GM23338 (cell line): ENCODE measurements around the gene SAMD10. TPM values are rescaled to one million over a fixed set of nuclear protein-coding genes. Genes with fewer than 3 reads are reported as not detected.
A peak's percentile ranks its signal among the peaks of the same experiment; 100 is the strongest.

Experiments
- ATAC-seq: fragments of 200-7000 bp; cut with Tn5 transposase; 3 replicates; pipeline ENCODE4 v1.9.1; 2020
- DNase-seq: peaks from one replicate; pipeline ENCODE4 v3.0.0-alpha.2; 2015; ENCODE audit warnings: low spot score
- H2AFZ ChIP-seq: fragments of 200-600 bp; sonication (generic); 2 replicates; pipeline ENCODE4 v1.8.0; 2016; ENCODE audit warnings: antibody characterized with exemption, mild to moderate bottlenecking, moderate library complexity
- H3F3A ChIP-seq: fragments of 200-600 bp; sonication (generic); replicated peaks from 2 replicates; pipeline ENCODE4 v1.8.0; 2017; ENCODE audit warnings: antibody characterized with exemption, mixed run types, low read depth
- H3K27ac ChIP-seq: fragments of 200-600 bp; sonication (generic); 2 replicates; pipeline ENCODE4 v1.6.1; 2016; ENCODE audit warnings: low read depth
- H3K27me3 ChIP-seq: fragments of 200-600 bp; sonication (generic); 2 replicates; pipeline ENCODE4 v1.8.0; 2016; ENCODE audit warnings: mild to moderate bottlenecking, mixed run types, moderate library complexity; ENCODE audit not compliant: insufficient read depth
- H3K36me3 ChIP-seq: fragments of 200-600 bp; sonication (generic); 2 replicates; pipeline ENCODE4 v1.8.0; 2016; ENCODE audit warnings: mild to moderate bottlenecking; ENCODE audit not compliant: insufficient read depth
- H3K4me1 ChIP-seq: fragments of 200-600 bp; sonication (generic); 2 replicates; pipeline ENCODE4 v1.8.0; 2016; ENCODE audit warnings: mild to moderate bottlenecking, moderate library complexity; ENCODE audit not compliant: insufficient read depth
- H3K4me2 ChIP-seq: fragments of 200-600 bp; sonication (generic); 2 replicates; pipeline ENCODE4 v1.7.1; 2017; ENCODE audit warnings: mixed run types
- H3K4me3 ChIP-seq: fragments of 200-600 bp; sonication (generic); 2 replicates; pipeline ENCODE4 v1.6.1; 2016; ENCODE audit warnings: mixed run types
- H3K79me2 ChIP-seq: fragments of 200-600 bp; sonication (generic); replicated peaks from 2 replicates; pipeline ENCODE4 v1.8.0; 2017; ENCODE audit warnings: mild to moderate bottlenecking; ENCODE audit not compliant: insufficient read depth
- H3K9me2 ChIP-seq: fragments of 200-600 bp; sonication (generic); 2 replicates; pipeline ENCODE4 v1.8.0; 2017; ENCODE audit not compliant: insufficient read depth
- H4K20me1 ChIP-seq: fragments of 200-600 bp; sonication (generic); replicated peaks from 2 replicates; pipeline ENCODE4 v1.8.0; 2017; ENCODE audit warnings: mild to moderate bottlenecking; ENCODE audit not compliant: insufficient read depth
- H3K27ac Mint-ChIP-seq: 2 replicates; pipeline ENCODE4 v1.8.0; 2020; ENCODE audit warnings: inconsistent platforms, mild to moderate bottlenecking, moderate library complexity, mixed read lengths
- H3K27me3 Mint-ChIP-seq: 3 replicates; pipeline ENCODE4 v1.8.0; 2022; ENCODE audit warnings: low read depth, mild to moderate bottlenecking, moderate library complexity, mixed read lengths, inconsistent platforms; ENCODE audit not compliant: insufficient read depth, poor library complexity
- H3K36me3 Mint-ChIP-seq: 3 replicates; pipeline ENCODE4 v1.8.0; 2021; ENCODE audit warnings: low read depth, mild to moderate bottlenecking, inconsistent platforms, moderate library complexity, mixed read lengths
- H3K4me1 Mint-ChIP-seq: 3 replicates; pipeline ENCODE4 v1.8.0; 2020; ENCODE audit warnings: mild to moderate bottlenecking, inconsistent platforms, mixed read lengths
- H3K4me3 Mint-ChIP-seq: 3 replicates; pipeline ENCODE4 v1.8.0; 2021; ENCODE audit warnings: moderate library complexity, mild to moderate bottlenecking, inconsistent platforms, mixed read lengths
- H3K9me3 Mint-ChIP-seq: 3 replicates; pipeline ENCODE4 v1.8.0; 2020; ENCODE audit warnings: moderate library complexity, mild to moderate bottlenecking, inconsistent platforms, mixed read lengths
- CTCF ChIP-seq, 2 experiments: fragments of 200-600 bp in 1 of 2; sonication (generic) in 1 of 2; conservative IDR thresholded peaks; 2 replicates each; pipeline versions ENCODE4 v1.5.1 to v1.6.1; 2016 to 2017; ENCODE audit warnings: antibody characterized with exemption in 2 of 2, low read depth in 2 of 2, mild to moderate bottlenecking in 2 of 2, moderate library complexity in 1 of 2
- NANOG ChIP-seq: IDR thresholded peaks from 2 replicates; pipeline ENCODE4 v1.6.1; 2016; ENCODE audit warnings: antibody characterized with exemption, borderline replicate concordance
- ZNF331 ChIP-seq: fragments of 250-450 bp; sonication (Bioruptor Pico); IDR thresholded peaks from 2 replicates; pipeline ENCODE4 v1.5.0; 2020; ENCODE audit warnings: low read depth, mild to moderate bottlenecking, moderate library complexity
- ZNF462 ChIP-seq: fragments of 250-450 bp; sonication (Bioruptor Pico); IDR thresholded peaks from 2 replicates; pipeline ENCODE4 v1.5.0; 2020; ENCODE audit warnings: mild to moderate bottlenecking, moderate library complexity
- microRNA counts: library from miRNA; unstranded; fragments of <30 nt; microRNA quantifications from one replicate; lab custom pipeline; 2017
- microRNA-seq: library from miRNA; unstranded; fragments of <30 nt; microRNA quantifications from one replicate; pipeline ENCODE4, GENCODE V29; 2017
- polyA plus RNA-seq: library from polyadenylated mRNA; unstranded; fragments of >200 nt; fragmentation: Nextera tagmentation; extraction: Ambion mirVana; gene quantifications from 2 replicates; pipeline ENCODE4 v1.2.1, GENCODE V29; 2016
- small RNA-seq: library from RNA; depleted of rRNA; stranded (forward); fragments of <200 nt; gene quantifications from one replicate; pipeline ENCODE3, GENCODE V24; 2014; ENCODE audit warnings: low replicate concordance
- total RNA-seq: library from RNA; depleted of rRNA; stranded (reverse); fragments of >200 nt; shearing (Covaris generic); gene quantifications from 2 replicates; pipeline ENCODE4 v1.2.3, GENCODE V29; 2014; rRNA removed

The SAMD10 gene
- total and polyA plus RNA-seq, 2 experiments from 2014 or later = 2.1 to 7.3 TPM

- TF ChIP-seq ZNF462 (CRISPR knock-in tag) = no peak
Observed at GRCh38 chr20:63926298-63926697, 53.1 kb downstream of the SAMD10 start (continued).

GRCh38 chr20:63924241-63924640, 55.2 kb downstream of the SAMD10 start:
- Histone ChIP-seq H4K20me1 (no peaks in the 10 kb centered on the region; the same call in none of the 2 replicates), H2AFZ (no peak overlapping the region), H3K27ac (0 out of 2 replicates have a peak overlapping the region, but pooled peaks have one; percentile 4), H3F3A (no peaks in the 10 kb centered on the region; the same call in 1 of the 2 replicates), H3K36me3 (peaks cover 4% of the 10 kb centered on the region; the same call in 1 of the 2 replicates), H3K4me3 (no peak overlapping the region), H3K9me2 (no peaks in the 10 kb centered on the region), H3K4me2 (no peak overlapping the region), H3K4me1 (no peaks in the 10 kb centered on the region), H3K27me3 (no peaks in the 10 kb centered on the region), H3K79me2 (peaks cover 23% of the 10 kb centered on the region)
- DNase-seq (no peak), ATAC-seq (no peak)
- no peaks in the 10 kb centered on the region for H3K9me3 Mint-ChIP-seq
- peaks cover 13% of the 10 kb centered on the region for H3K36me3 Mint-ChIP-seq
- no peak overlapping the region for H3K4me3 Mint-ChIP-seq
- peaks cover 2% of the 10 kb centered on the region for H3K27me3 Mint-ChIP-seq
- H3K27ac Mint-ChIP-seq = no peak overlapping the region
- TF ChIP-seq ZNF331 (CRISPR knock-in tag) (no peak), NANOG (no peak), CTCF (conservative IDR thresholded peaks at IDR 0.05; ENCODE audit: low read depth in 2 of 2) (no peak)
- no peaks in the 10 kb centered on the region for H3K4me1 Mint-ChIP-seq

MicroRNAs within 50 kb of the gene (microRNA counts, 767-probe panel; counts per million panel counts)
- not detected for microRNA hsa-miR-1914-5p (lab: Ali Mortazavi, UCI)
- microRNA hsa-miR-647 (lab: Ali Mortazavi, UCI) = not detected

Small RNA genes within 50 kb of the gene (microRNA-seq; reads per million reads assigned to microRNA genes)
- 1.1 reads per million for gene MIR1914
- gene MIR647 = not detected

Small RNA genes within 50 kb of the gene (small RNA-seq; reads per million reads assigned to genes)
- gene MIR647 = not detected

Other genes with a start within 250 kb of the SAMD10 start
- gene LIME1, start 243.0 kb downstream of the SAMD10 start, total RNA-seq = 3.6 and 12.2 TPM in 2 replicates
- gene LIME1, start 243.0 kb downstream of the SAMD10 start, polyA plus RNA-seq = 4.7 and 7.4 TPM in 2 replicates
- gene SLC2A4RG, start 239.9 kb downstream of the SAMD10 start, total RNA-seq = 33.8 and 42.0 TPM in 2 replicates
- gene SLC2A4RG, start 239.9 kb downstream of the SAMD10 start, polyA plus RNA-seq = 22.8 and 25.3 TPM in 2 replicates
- gene ZBTB46, start 148.4 kb downstream of the SAMD10 start, total RNA-seq = 23.0 and 26.9 TPM in 2 replicates
- gene ZBTB46, start 148.4 kb downstream of the SAMD10 start, polyA plus RNA-seq = 3.2 TPM in 2 replicates
- not detected in 2 replicates for gene ABHD16B, start 118.1 kb downstream of the SAMD10 start, total RNA-seq
- gene ABHD16B, start 118.1 kb downstream of the SAMD10 start, polyA plus RNA-seq = not detected in 2 replicates
- 103 and 104 TPM in 2 replicates for gene TPD52L2, start 114.4 kb downstream of the SAMD10 start, total RNA-seq
- gene TPD52L2, start 114.4 kb downstream of the SAMD10 start, polyA plus RNA-seq = 39.5 and 40.2 TPM in 2 replicates
- 29.5 and 33.5 TPM in 2 replicates for gene DNAJC5, start 84.5 kb downstream of the SAMD10 start, total RNA-seq
- 6.9 and 7.1 TPM in 2 replicates for gene DNAJC5, start 84.5 kb downstream of the SAMD10 start, polyA plus RNA-seq
- 46.5 and 56.8 TPM in 2 replicates for gene UCKL1, start 23.2 kb downstream of the SAMD10 start, total RNA-seq
- 82.5 and 89.3 TPM in 2 replicates for gene UCKL1, start 23.2 kb downstream of the SAMD10 start, polyA plus RNA-seq
- gene ZNF512B, start 9.7 kb downstream of the SAMD10 start, total RNA-seq = 21.4 and 28.8 TPM in 2 replicates
- gene ZNF512B, start 9.7 kb downstream of the SAMD10 start, polyA plus RNA-seq = 6.0 and 6.1 TPM in 2 replicates
- gene PRPF6, start 1.5 kb upstream of the SAMD10 start, total RNA-seq = 73.5 and 79.9 TPM in 2 replicates
- 53.8 and 56.2 TPM in 2 replicates for gene PRPF6, start 1.5 kb upstream of the SAMD10 start, polyA plus RNA-seq
- 0.73 and 0.85 TPM in 2 replicates for gene C20orf204, start 56.5 kb upstream of the SAMD10 start, total RNA-seq
- gene C20orf204, start 56.5 kb upstream of the SAMD10 start, polyA plus RNA-seq = 0.68 and 0.82 TPM in 2 replicates
- 0.21 TPM in 1 of 2 replicates, not detected in the other for gene SOX18, start 70.0 kb upstream of the SAMD10 start, total RNA-seq
- not detected in 2 replicates for gene SOX18, start 70.0 kb upstream of the SAMD10 start, polyA plus RNA-seq
- gene TCEA2, start 83.6 kb upstream of the SAMD10 start, total RNA-seq = 15.0 and 21.0 TPM in 2 replicates
- gene TCEA2, start 83.6 kb upstream of the SAMD10 start, polyA plus RNA-seq = 54.4 and 58.9 TPM in 2 replicates
- 15.0 and 19.7 TPM in 2 replicates for gene RGS19, start 99.9 kb upstream of the SAMD10 start, total RNA-seq
- gene RGS19, start 99.9 kb upstream of the SAMD10 start, polyA plus RNA-seq = 12.5 and 13.1 TPM in 2 replicates
- 0.74 and 1.1 TPM in 2 replicates for gene OPRL1, start 100.4 kb upstream of the SAMD10 start, total RNA-seq
- 0.24 and 0.27 TPM in 2 replicates for gene OPRL1, start 100.4 kb upstream of the SAMD10 start, polyA plus RNA-seq
- gene LKAAEAR1, start 104.8 kb upstream of the SAMD10 start, total RNA-seq = 1.1 TPM in 1 of 2 replicates, not detected in the other
- 1.8 and 2.4 TPM in 2 replicates for gene LKAAEAR1, start 104.8 kb upstream of the SAMD10 start, polyA plus RNA-seq
- not detected in 2 replicates for gene NPBWR2, start 127.9 kb upstream of the SAMD10 start, total RNA-seq
- not detected in 2 replicates for gene NPBWR2, start 127.9 kb upstream of the SAMD10 start, polyA plus RNA-seq
- gene MYT1, start 184.8 kb upstream of the SAMD10 start, total RNA-seq = 0.83 and 1.6 TPM in 2 replicates
- 1.1 and 1.6 TPM in 2 replicates for gene MYT1, start 184.8 kb upstream of the SAMD10 start, polyA plus RNA-seq